ENCODE measurements around the gene TMA7B. TPM values are rescaled to one million over a fixed set of nuclear protein-coding genes. Genes with fewer than 3 reads are reported as not detected.

TMA7B gene
- total and polyA plus RNA-seq, 10 of the 15 experiments (the other 5 are each of a cell fraction or from before 2014, with no cell fraction given) = 0.33 to 2.9 (median 1.8) TPM

GRCh38 chr22:39938509-39939111 lies 21.6 kb upstream of the TMA7B start (continued):
- TF ChIP-seq, protein P1, sequence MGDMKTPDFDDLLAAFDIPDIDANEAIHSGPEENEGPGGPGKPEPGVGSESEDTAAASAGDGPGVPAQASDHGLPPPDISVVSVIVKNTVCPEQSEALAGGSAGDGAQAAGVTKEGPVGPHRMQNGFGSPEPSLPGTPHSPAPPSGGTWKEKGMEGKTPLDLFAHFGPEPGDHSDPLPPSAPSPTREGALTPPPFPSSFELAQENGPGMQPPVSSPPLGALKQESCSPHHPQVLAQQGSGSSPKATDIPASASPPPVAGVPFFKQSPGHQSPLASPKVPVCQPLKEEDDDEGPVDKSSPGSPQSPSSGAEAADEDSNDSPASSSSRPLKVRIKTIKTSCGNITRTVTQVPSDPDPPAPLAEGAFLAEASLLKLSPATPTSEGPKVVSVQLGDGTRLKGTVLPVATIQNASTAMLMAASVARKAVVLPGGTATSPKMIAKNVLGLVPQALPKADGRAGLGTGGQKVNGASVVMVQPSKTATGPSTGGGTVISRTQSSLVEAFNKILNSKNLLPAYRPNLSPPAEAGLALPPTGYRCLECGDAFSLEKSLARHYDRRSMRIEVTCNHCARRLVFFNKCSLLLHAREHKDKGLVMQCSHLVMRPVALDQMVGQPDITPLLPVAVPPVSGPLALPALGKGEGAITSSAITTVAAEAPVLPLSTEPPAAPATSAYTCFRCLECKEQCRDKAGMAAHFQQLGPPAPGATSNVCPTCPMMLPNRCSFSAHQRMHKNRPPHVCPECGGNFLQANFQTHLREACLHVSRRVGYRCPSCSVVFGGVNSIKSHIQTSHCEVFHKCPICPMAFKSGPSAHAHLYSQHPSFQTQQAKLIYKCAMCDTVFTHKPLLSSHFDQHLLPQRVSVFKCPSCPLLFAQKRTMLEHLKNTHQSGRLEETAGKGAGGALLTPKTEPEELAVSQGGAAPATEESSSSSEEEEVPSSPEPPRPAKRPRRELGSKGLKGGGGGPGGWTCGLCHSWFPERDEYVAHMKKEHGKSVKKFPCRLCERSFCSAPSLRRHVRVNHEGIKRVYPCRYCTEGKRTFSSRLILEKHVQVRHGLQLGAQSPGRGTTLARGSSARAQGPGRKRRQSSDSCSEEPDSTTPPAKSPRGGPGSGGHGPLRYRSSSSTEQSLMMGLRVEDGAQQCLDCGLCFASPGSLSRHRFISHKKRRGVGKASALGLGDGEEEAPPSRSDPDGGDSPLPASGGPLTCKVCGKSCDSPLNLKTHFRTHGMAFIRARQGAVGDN (IDR thresholded peaks at IDR 0.05) = no peak
- TF ChIP-seq REST (IDR thresholded peaks at IDR 0.05; ENCODE audit: low read depth, low read length) = no peak
- TF ChIP-seq HDAC2 (IDR thresholded peaks at IDR 0.05) = no peak
- TF ChIP-seq, protein P2, sequence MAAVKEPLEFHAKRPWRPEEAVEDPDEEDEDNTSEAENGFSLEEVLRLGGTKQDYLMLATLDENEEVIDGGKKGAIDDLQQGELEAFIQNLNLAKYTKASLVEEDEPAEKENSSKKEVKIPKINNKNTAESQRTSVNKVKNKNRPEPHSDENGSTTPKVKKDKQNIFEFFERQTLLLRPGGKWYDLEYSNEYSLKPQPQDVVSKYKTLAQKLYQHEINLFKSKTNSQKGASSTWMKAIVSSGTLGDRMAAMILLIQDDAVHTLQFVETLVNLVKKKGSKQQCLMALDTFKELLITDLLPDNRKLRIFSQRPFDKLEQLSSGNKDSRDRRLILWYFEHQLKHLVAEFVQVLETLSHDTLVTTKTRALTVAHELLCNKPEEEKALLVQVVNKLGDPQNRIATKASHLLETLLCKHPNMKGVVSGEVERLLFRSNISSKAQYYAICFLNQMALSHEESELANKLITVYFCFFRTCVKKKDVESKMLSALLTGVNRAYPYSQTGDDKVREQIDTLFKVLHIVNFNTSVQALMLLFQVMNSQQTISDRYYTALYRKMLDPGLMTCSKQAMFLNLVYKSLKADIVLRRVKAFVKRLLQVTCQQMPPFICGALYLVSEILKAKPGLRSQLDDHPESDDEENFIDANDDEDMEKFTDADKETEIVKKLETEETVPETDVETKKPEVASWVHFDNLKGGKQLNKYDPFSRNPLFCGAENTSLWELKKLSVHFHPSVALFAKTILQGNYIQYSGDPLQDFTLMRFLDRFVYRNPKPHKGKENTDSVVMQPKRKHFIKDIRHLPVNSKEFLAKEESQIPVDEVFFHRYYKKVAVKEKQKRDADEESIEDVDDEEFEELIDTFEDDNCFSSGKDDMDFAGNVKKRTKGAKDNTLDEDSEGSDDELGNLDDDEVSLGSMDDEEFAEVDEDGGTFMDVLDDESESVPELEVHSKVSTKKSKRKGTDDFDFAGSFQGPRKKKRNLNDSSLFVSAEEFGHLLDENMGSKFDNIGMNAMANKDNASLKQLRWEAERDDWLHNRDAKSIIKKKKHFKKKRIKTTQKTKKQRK (IDR thresholded peaks at IDR 0.05; ENCODE audit: low read depth, low read length) = no peak
- TF ChIP-seq MLLT1 (IDR thresholded peaks at IDR 0.05) = no peak
- TF ChIP-seq MXI1 (IDR thresholded peaks at IDR 0.05; ENCODE audit: low read depth, low read length) = no peak
- no peak for TF ChIP-seq CREM (IDR thresholded peaks at IDR 0.05; ENCODE audit: low read depth)

All from GM12878 (cell line).